H1 (cell line): ENCODE results near the gene SLC16A6. TPM values are rescaled to one million over a fixed set of nuclear protein-coding genes. Genes with fewer than 3 reads are reported as not detected.

Experiments
- CTCF ChIP-seq, 3 experiments: IDR thresholded peaks; 1 replicate in 2 of 3; 2 replicates in 1 of 3; pipeline versions ENCODE4 v1.5.1 to v1.6.1; 2011; ENCODE audit warnings: low read length in 3 of 3, mild to moderate bottlenecking in 3 of 3, inconsistent platforms in 2 of 3, low read depth in 1 of 3, moderate library complexity in 1 of 3; ENCODE audit not compliant: insufficient read depth in 1 of 3; ENCODE audit errors: control extremely low read depth in 1 of 3
- PHF8 ChIP-seq: fragments of 200-600 bp; sonication (generic); conservative IDR thresholded peaks from 2 replicates; pipeline ENCODE4 v1.7.1; 2012; ENCODE audit warnings: low read depth, mild to moderate bottlenecking, inconsistent platforms, low read length, moderate library complexity
- TCF12 ChIP-seq: IDR thresholded peaks from 2 replicates; pipeline ENCODE4 v1.6.1; 2011; ENCODE audit warnings: low read depth, mild to moderate bottlenecking, low read length
- TEAD4 ChIP-seq: IDR thresholded peaks from 2 replicates; pipeline ENCODE4 v1.6.1; 2012; ENCODE audit warnings: low read depth, low read length, inconsistent platforms, mixed read lengths
- polyA plus RNA-seq, 7 experiments: library from polyadenylated mRNA; depleted of rRNA in 3 of 7; stranded (reverse) in 5 of 7; unstranded in 2 of 7; fragments of >200 nt in 5 of 7; fragments of 200-250 nt in 2 of 7; gene quantifications; 1 replicate in 5 of 7; 2 replicates in 1 of 7; 4 replicates in 1 of 7; pipeline versions ENCODE4 v1.2.1 to v1.2.3, GENCODE V29; 2011 to 2013; ENCODE audit warnings: missing spikeins in 2 of 7, mixed read lengths in 2 of 7
- total RNA-seq: library from RNA; stranded (reverse); fragmentation: NEBNext Ultra II Directional; extraction: Animal tissue kit (Norgen Biotek cat#: 25700); gene quantifications from 2 replicates; pipeline ENCODE4 v1.2.1, GENCODE V29; 2021

The SLC16A6 gene
- total and polyA plus RNA-seq, 2 of the 8 experiments (the other 6 are each of a cell fraction or from before 2014, with no cell fraction given) = 0.17 to 0.22 TPM

GRCh38 chr17:68290955-68291835 is at the start of gene SLC16A6, which contains the start of gene ARSG (continued):
- no peak for TF ChIP-seq TEAD4
- TF ChIP-seq TCF12 = no peak
- no peak for TF ChIP-seq CTCF (IDR thresholded peaks at IDR 0.05; ENCODE audit: control extremely low read depth in 1 of 3, insufficient read depth in 1 of 3, low read depth in 1 of 3, low read length in 3 of 3)
- TF ChIP-seq PHF8 = peak; percentile 81
